Measurements from ENCODE around the gene TRIM47.
"Not testable (repeated sequence)": the region's sequence is repeated elsewhere in the genome, so short reads cannot be mapped to it uniquely, and the experiment has no call there.

TRIM47 gene

GRCh38 chr17:75865404-75866188, 12.8 kb downstream of the TRIM47 start:
- not testable (repeated sequence) for DNase-seq

GRCh38 chr17:75864887-75865286, 13.5 kb downstream of the TRIM47 start:
- DNase-seq = not testable (repeated sequence)

- DNase-seq = peak; percentile 59
These were observed 13.9 kb downstream of the TRIM47 start for GRCh38 chr17:75864448-75864871.

- no peak for DNase-seq
These were observed 16.5 kb downstream of the TRIM47 start for GRCh38 chr17:75861927-75862317.

- DNase-seq = not testable (repeated sequence)
These were observed 19.0 kb downstream of the TRIM47 start for GRCh38 chr17:75859358-75859757.

- no peak for DNase-seq
These were observed 22.2 kb downstream of the TRIM47 start for GRCh38 chr17:75856062-75856756.

- peak; percentile 97 for DNase-seq
These were observed 22.9 kb downstream of the TRIM47 start, which contains the start of gene WBP2 for GRCh38 chr17:75855310-75856061. TSS of gene WBP2 (minus strand) at chr17:75855335. CDS start at chr17:75855297, 38 bp downstream.

GRCh38 chr17:75854881-75855309, 23.5 kb downstream of the TRIM47 start:
- DNase-seq = no peak

GRCh38 chr17:75854101-75854748, 24.2 kb downstream of the TRIM47 start:
- no peak for DNase-seq

GRCh38 chr17:75853433-75853832, 24.9 kb downstream of the TRIM47 start:
- DNase-seq = no peak

- DNase-seq = not testable (repeated sequence)
These were observed 26.7 kb downstream of the TRIM47 start for GRCh38 chr17:75851693-75851991.

GRCh38 chr17:75850928-75851692, 27.3 kb downstream of the TRIM47 start:
- no peak for DNase-seq

- no peak for DNase-seq
These were observed 28.7 kb downstream of the TRIM47 start for GRCh38 chr17:75849724-75850123.

GRCh38 chr17:75849279-75849646, 29.1 kb downstream of the TRIM47 start:
- no peak for DNase-seq

GRCh38 chr17:75848523-75849278, 29.7 kb downstream of the TRIM47 start:
- DNase-seq = peak; percentile 96

GRCh38 chr17:75847614-75848522, 30.5 kb downstream of the TRIM47 start:
- DNase-seq = no peak

GRCh38 chr17:75846692-75847613, 31.4 kb downstream of the TRIM47 start:
- no peak for DNase-seq

- no peak for DNase-seq
These were observed 32.3 kb downstream of the TRIM47 start for GRCh38 chr17:75845933-75846691.
